ENCODE data around the gene RARB.

RARB gene

GRCh38 chr3:25423780-25424588 is 4.1 kb upstream of the RARB start:
- no peak for DNase-seq

GRCh38 chr3:25424614-25425013 is 3.4 kb upstream of the RARB start:
- no peak for DNase-seq

DNA sequence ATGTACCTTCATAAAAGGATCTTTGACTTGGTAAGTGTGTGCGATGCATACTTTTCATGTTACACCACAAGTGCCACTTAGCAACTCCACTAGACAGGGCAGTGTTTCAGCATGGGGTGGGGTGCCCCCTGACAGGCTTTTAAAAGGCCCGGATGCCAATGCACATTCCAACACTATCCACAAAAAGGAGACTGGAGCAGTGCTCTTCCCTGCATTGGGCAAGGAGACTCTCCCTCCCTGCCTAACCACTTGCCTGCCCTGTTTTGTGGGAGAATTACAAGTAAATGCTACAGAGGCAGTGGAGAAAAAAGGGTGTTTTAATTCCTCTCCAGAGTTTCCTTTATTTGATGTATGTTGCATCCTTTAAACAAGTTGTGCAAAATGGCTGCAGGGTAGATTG is 1.7 kb upstream of the RARB start:
- no peak for DNase-seq

DNA sequence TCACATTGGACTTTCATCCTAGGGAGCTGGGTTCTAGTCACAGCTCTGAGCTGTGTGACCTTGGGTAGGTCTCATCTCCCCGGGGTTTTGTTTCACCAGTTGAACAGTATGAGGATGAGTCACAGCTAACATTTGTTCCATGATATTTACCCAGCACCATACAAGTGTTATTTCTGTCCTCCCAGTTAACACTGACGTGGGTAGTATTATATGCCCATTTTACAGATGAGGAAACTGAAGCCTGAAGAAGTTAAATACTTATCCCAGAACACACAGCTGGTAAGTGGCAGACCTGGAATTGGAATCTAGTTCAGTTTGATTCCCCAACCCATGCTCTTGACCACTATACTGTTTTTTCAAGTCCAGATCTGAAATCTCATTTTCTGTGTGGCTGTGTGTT is 908 bp upstream of the RARB start:
- DNase-seq, result no peak

- no peak for DNase-seq
Measured at GRCh38 chr3:25427563-25427941, 511 bp upstream of the RARB start.

GRCh38 chr3:25428789-25429335 is 799 bp downstream of the RARB start:
- DNase-seq, result no peak

DNA sequence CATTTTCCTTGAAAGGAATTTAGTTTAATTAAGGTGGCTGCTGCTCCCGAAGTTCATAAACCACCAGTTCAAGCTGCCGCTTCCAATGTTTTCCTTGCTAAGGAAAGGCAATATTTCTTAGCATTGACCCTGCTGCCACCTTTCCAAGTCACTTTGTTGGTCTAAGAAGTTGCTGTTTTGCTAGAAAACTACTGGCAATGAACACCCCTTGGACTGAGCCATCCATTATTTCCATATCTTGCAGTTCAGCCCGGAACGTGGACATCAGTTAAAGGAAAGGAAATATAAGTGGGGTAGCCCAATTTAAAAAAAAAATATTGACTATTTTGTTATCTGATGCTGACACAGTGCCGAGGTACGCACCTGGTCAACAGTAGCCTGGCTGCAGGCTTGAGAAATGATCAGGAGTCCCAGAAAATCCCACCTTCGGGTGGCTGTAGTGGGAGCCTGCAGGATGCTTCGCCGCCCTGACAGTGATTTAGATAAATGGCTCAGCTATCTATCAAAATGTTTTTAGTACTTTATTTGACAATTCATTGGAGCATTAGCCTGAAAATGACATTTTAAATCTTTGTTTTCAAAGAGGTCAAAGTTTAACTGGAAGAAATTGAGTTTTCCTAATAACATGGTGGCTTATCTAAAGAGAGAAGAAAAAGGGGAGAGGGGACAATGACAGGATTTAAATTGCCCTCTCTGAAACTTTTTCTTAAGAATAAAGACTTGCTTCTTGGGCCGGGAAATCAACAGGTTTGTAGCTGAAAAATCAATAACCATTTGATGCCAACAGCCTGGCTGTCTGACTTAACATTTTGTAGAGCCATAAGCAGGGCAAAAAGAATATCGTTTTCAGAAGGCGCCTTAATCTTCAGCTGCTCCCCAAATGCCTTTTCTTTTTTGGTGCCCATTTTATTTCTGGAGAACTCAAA is 1.6 kb downstream of the RARB start:
- no peak for DNase-seq

DNA sequence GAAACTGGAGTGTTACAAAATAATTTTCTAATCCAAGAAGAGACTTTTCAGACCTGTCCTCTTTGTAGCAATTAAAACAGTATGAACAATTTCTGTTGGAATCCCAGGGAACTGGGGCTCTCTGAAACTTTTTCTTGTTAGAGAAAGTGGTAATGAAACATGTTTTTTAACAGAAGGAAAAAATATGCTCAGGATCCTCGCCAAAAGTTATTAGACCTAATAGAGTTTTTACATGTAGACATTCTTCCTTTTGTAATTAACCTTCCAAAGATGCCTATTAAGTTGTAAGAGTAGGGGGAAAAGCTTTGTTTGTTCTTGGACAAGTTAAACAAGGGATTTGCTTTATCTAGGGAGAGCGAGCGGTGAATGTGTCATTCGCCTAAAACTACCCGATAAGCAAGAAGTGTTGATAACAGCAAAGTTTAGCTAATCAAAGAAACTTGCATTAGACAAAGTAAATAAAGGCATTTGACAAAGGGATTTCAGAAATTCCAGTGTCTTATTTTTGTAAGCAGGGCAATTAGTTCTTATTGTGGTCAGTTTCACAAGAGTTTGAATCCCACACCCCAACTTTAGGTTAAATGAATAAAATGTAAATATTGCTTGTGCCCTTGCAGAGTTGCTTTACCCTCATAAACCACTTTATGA is 2.3 kb downstream of the RARB start:
- no peak for DNase-seq

GRCh38 chr3:25430935-25431770 is 3.1 kb downstream of the RARB start:
- no peak for DNase-seq

GRCh38 chr3:25432176-25432720 is 4.2 kb downstream of the RARB start:
- no peak for DNase-seq

DNA sequence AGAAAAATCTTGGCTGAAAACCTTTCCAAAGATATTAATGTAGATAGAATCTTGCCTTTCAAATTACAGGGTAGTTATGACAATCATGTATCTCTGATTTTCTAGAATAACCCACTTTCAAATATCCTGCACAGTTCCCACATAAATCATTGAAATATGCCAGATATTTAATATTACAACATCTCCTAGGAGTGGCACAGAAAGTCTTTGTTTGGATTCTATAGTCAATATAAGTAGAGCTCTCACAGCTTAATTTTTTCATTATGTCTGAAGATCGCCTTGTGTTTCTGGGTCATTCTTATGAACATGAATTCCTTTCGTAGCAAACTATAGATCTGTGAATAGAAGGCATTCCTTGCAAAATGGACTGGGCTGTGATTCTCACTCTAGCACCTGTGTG is 5.0 kb downstream of the RARB start:
- DNase-seq, result no peak

DNA sequence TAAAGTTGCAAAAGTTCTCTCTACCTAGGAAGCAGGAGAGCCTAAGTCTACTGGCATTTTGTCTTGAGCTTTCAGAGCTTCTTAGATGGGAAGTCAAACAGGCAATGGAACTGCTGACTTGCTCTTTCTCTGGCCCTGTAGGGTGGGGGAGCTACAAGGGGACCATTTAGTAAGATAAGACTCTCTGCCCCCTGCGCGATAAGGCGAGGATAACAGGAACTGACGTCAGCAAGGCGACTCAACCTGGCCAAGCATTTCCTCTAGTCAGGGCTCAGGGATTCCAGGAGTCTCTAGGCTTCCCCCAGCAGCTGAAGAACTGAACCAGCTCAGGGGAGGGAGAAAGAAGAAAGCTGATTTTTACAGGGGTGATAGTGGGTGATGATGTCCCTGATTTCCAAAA is 5.8 kb downstream of the RARB start:
- DNase-seq, result no peak

DNA sequence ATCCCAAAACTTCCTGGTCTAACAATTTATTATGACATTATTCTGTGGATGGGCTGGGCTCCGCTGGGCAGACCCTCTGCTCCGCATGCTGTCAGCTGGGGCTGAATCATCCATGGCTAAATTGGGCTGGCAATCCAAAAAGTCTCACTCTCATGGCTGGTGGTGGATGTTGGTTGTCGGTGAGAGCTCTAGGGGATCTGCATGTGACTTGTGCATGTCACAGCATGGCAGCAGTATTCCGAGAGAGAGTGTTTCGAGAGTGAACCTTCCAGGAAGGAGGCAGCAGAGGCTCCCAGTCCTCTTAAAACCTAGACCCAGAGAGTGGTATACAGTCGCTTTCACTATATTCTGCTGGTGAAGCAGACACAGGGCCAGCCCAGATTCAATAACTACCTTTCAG is 9.9 kb downstream of the RARB start:
- DNase-seq, result no peak

GRCh38 chr3:25438791-25439555 is 10.9 kb downstream of the RARB start:
- no peak for DNase-seq

DNA sequence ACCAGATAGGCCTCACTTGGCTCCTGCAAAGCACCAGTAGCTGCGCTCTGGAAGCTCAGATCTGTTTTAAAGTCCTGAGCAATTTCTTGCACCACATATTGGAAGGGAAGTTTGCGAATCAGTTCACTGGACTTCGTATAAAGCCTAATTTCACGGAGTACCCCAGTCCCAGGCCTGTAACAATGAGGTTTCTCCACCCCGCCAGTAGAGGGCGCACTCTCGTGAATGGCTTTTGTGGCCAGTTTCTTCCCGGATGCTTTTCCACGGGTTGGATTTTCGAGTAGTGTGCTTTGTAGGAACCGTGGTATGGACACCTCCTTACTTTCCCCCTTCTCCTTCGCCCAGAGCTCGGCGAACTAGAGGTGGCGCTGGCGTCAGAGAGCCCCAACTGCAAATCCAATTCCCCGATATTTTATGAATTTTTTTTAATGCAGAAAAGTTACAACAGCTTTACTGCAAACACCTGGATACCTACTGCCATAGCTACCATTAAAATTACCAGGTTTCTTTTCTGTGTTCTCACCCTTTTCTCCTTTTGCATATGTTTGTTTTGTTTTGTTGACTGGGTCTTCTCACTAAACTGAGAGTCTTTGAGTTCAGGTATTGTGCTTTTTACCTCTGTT is 13.3 kb downstream of the RARB start:
- no peak for DNase-seq

GRCh38 chr3:25442486-25442885 is 14.4 kb downstream of the RARB start:
- DNase-seq, result no peak

DNA sequence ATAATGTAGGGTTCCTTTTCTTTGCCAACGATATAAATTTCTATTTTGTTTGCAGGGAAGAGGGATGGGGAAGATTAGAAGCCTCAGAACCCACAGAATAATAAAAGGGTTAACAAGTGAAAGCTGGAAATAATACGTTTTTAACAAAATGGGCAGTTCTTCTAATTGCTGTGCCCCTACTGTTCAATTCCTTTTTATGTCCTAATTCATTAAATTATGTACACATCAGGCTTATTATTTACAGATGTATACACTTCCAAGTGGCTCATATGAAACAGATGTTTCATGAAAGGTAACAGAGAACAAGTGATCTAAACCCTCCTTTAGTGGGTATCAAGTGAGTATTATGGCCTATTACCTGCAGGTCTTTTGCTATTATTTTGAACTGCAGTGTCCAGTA is 16.2 kb downstream of the RARB start:
- DNase-seq, result no peak

- no peak for DNase-seq
Measured at GRCh38 chr3:25445731-25446130, 17.7 kb downstream of the RARB start.

DNA sequence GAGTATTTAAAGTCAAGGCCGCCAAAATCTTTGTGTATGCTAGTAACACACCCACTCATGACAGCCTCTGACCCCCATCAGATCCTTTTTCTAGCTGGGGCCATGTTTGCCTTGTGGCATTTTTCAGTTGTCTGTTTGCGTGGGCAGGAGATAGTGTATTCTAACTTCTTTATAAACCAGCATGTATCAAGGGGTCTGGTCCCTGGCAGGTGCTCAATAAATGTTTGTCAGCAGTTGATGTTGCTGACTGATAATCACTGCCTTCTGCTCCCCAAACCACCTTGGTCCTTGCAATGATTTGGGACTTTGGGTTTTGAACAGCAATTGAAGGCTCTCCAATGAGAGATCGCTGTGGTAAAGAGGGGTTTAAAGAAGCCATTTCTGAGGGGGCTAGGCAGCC is 19.2 kb downstream of the RARB start:
- DNase-seq, result no peak

- no peak for DNase-seq
Measured at GRCh38 chr3:25447925-25448324, 19.9 kb downstream of the RARB start.
